Activated naive CD4-positive, alpha-beta T cell treated with Interleukin-2 at 50 U/mL for 16 hours (primary cell): ENCODE data around the gene ABHD1.
"Not testable (repeated sequence)": the region's sequence is repeated elsewhere in the genome, so short reads cannot be mapped to it uniquely, and the experiment has no call there.

Source experiments
- DNase-seq: peaks from one replicate; pipeline ENCODE4 v3.0.0-alpha.2; 2020

The ABHD1 gene

DNA sequence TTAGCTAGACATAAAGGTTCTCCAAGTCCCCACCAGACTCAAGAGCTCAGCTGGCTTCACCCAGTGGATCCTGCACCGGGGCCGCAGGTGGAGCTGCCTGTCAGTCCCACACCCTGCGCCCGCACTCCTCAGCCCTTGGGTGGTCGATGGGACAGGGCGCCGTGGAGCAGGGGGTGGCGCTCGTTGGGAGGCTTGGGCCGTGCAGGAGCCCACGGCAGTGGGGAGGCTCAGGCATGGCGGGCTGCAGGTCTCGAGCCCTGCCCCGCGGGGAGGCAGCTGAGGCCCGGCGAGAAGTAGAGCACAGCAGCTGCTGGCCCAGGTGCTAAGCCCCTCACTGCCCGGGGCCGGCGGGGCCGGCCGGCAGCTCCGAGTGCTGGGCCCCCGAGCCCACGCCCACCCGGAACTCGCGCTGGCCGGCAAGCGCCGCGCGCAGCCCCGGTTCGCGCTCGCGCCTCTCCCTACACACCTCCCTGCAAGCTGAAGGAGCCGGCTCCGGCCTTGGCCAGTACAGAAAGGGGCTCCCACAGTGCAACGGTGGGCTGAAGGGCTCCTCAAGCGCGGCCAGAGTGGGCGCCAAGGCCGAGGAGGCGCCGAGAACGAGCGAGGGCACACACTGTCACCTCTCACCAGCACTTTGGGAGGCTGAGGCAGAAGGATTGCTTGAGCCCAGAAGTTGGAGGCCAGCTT is 12.1 kb upstream of the ABHD1 start:
- DNase-seq: not testable (repeated sequence)

DNA sequence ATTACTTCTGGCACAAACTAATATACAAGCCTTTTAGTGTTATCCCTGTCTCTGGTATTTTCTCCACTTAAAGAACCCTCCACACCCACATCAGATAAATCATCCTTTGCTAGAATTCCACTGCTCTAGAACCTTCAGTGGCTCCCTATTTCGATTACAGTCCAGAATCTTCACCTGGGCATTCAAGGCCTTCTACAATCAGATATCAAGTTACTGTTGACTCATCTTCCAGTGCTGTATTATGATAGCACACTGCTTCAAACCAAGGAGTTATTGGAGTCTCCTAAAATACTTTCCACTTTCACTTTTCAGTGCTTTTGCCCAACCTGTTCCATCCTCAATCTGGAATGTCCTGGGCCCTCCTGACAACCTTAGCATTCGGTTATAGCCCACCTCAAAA is 8.1 kb upstream of the ABHD1 start:
- DNase-seq: no peak

DNA sequence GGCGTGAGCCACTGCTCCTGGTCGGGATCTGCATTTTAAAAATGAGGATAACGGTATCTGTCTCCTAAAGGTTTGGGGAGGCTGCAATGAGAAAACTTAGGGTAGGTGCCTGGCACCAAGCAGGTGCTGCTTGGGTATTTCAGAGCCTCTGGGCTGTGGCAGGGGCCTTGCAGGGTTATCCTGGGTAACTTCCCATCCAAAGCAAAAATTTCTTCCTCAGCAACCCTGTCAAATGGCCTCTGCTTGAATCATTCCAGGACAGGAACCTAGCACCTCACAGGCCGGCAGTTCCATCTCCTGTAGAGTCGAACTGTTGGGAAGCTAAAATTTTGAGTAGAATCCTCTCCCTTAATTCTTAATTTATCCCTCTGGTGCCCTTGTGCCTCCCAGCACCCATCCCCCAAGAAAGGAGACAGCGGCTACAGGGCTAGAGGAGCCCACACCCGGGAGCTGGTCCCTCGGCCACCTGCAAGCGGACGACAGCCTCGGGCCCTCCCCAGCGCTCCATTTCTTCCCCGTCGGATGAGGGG is 5.6 kb upstream of the ABHD1 start:
- DNase-seq: no peak

DNA sequence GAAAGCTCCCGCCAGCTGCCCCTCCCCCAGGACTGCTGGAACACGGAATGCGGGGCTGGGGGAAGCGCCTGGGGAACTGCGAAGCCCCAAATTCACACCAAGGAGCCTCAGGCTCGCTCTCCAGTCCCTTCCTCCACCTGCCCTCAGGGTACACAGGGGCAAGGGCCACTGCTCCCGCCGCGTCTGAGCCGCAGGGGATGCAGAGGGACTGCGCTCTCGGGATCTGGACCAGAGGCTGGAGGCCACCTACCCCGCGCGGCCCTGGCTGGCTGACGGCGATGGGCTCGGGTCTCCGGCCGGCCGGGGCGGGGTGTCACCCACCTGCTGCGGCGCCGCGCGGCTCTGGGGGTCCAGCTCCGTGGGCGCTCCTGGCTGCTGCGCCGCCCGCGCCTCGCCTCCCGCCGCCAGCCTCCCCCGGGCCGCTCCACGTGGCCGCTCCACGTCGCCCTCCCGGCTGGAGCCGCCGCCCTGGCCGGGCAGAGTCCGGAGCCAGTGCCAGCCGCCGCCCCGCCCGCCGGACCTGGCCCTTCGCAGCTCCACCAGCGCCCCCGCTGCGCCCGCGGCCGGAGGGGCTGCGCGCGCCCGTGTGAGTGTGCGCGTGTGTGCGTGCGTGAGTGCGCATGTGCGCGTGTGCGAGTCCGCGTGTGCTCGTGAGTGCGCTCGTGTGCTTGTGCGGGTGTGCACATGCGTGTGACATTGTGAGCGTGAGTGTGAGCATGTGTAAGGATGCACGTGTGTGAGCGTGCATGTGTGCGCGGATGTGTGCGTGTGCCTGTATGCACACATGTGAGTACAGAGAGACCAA is 4.9 kb upstream of the ABHD1 start, which contains the start of gene CGREF1:
TSS of gene CGREF1 (minus strand) at position 604 of the 805 bp plus-strand sequence. CDS start 14,762 bp downstream, outside the sequence.
- no peak for DNase-seq

DNA sequence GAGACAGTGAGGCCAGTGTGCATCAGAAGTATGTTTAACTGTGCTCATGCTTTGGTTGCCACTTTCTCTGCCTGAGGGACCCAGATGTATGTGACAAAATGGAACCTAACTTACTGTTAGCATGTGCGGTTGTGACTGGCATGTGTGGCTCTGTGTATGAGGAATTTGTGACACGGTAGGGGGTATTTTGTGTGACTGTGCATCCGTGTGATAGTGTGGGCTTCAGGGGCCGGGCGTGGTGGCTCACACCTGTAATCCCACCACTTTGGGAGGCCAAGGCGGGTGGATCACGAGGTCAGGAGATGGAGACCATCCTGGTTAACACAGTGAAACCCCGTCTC is 4.3 kb upstream of the ABHD1 start:
- not testable (repeated sequence) for DNase-seq

DNA sequence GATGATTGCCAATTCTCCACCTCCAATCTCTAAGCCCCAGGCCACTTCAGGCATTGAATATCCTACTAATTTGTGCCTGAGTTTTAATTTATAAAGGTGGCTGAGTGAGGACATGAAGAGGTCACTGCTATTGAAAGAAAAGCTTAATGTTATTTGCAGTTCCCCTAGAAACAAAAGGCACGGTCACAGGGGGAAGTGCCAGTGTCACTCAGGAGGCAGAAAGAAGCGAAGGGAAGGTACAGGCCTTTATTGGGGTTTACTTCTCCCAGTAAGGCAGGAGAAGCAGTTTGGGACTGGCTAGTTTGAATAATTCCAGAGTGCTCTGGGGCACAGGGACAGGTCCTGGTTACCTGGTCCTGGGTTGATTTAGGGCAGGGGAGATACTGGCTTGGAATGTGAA is 1.7 kb upstream of the ABHD1 start:
- no peak for DNase-seq

DNA sequence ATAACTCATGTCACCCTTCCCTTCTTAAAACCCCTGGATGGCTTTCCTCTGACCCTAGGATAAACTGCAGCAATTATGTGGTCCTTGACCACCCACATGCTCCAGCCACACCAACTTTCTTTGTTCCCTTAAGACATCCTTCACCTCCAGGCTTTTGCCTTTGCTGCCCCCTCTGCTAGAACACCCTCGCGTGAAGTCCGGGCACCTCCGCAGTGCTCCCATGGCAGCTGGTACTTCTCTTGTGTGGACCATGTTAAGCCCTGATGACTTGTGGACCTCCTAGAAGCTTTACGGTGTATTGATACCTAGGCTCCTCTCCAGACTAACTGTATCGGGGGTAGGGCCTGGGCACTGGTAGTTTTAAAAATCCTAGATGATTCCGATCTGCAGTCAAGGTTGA is 824 bp upstream of the ABHD1 start:
- DNase-seq: no peak

DNA sequence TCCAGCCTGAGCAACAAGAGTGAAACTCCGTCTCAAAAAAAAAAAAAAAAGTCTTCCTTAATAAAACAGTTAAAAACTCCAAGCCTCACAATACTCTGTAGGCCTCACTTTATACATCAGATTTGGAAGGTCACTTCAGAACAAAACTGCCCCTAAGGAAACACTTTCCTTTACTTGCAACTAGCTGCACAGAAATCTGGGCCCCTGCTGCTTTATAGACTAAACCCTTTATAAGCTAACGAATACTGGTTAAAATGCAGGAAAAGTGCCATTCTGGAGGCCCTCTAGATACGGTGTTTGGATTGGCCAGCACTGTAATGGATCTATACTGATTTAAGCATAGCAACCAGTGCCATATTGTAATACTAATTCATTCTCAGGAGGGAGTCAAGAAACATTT is 1.5 kb downstream of the ABHD1 start:
- DNase-seq: no peak

DNA sequence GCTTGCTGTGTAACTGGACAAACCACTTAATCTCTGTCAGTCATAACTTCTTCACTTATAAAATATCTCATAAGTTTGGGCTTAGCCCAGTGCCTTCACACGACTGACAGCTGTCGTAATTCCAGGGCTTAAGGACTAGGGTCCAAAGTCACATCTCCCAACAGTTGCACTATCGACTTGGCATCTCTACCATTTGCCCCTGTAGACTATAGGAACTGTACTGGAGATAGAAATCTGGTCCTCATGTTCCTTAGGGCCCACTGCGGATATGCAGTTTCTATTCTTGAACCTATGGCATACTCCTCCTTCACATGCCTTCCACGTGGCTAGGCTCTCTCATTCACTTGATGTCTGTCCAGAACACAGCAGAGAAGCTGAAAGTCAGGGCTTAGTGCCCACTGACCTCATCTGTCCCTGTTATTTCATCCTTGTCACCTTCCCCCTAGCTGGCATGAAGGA is 2.7 kb downstream of the ABHD1 start:
- DNase-seq: no peak

DNA sequence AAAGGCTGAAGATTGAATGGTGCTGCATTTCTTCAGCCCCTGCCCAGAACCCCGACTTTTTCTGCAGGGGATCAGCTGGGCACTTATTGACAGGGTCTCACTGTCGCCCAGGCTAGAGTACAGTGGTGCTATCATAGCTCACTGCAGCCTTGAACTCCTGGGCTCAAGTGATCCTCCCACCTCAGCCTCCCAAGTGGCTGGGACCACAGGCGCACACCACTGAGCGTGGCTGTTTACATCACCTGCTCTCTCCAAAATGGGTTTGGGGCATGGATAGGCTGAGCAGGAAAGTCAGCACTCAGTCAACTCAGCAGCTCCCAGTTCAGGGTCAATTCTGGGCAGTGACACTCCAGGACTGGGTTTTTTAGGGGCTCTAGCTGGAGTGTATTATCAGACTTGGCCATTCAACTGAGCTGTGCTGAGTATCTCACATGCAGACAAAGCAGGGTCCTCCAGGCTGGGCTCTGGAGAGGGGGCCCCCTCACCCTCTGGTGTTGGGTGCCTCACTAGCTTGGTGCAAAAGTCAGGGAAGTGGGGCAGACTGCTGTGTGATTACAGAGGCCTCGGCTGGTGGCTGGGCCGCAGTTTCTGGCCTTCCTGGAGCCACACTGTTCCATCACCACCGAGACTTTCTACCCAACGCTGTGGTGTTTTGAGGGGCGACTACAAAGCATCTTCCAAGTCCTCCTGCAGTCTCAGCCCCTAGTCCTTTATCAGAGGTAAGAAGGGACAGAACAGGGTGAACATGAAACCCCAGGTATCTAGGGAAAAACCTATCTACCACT is 4.5 kb downstream of the ABHD1 start:
- DNase-seq: no peak

DNA sequence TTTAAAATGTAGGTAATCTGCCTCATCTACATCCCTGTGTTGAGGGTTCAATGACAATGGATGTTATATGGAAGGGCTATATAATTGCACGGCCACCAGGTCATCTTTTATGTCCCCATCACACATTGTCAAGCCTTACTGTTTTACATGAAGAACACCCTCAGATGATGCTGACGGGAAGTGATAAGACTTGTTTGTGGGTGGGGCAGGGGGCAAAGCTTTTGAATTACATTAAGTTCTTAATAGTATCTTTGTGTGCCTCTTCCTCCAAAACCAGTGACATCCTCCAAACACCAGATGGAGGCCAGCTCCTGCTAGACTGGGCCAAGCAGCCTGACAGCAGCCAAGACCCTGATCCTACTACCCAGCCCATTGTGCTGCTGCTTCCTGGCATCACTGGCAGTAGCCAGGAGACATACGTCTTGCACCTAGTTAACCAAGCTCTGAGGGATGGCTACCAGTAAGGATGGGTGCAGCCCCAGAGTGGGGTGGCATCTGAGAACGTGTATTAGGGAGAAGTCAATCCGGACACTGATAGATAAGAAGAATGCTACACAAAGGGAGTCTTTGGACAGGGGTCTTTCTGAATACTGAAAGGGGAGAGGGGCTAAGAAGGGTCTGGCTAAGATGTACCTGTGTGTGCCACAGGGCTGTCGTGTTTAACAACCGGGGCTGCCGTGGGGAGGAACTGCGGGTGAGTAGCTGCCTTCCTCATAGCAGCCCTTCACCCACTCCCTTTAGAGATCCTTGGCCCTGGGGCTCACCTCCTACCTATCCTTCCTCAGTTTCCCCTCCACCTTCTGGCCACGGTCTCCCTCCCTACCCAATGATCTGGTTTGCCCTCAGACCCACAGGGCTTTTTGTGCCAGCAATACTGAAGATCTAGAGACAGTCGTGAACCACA is 5.3 kb downstream of the ABHD1 start:
- DNase-seq: no peak

DNA sequence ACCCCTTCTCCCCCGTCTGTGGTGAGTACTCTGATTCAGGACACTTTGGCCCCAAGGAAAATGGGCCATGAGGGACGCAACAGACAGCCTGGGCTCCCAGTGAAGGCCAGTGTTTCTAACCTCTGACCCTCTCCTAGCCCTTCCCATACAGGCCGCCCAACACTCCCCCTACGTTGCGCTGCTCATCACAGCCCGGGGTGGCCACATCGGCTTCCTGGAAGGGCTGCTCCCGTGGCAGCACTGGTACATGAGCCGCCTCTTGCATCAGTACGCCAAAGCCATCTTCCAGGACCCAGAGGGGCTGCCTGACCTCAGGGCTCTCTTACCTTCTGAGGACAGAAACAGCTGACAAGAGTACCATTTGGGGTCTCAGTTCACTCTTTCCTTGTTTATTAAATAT is 6.8 kb downstream of the ABHD1 start:
- DNase-seq: no peak

DNA sequence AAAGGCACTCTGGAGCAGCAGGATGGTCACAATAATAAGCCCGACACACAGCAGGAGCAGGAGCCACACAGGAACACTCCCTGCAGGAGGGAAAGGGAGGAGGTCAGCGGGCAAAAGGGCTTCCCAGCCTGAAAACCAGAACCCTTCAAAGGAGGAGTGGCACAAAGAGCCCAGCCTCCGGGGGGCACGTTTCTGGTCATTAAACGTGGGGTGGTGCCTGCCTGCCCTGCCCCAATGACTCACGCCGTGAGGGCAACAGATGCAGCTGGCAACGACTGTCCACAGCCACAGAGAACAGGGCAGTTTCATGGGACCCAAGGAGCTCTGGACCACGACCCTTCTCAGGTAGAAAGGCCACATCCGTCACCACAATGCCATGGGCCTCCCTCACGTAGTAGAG is 7.8 kb downstream of the ABHD1 start:
- no peak for DNase-seq

DNA sequence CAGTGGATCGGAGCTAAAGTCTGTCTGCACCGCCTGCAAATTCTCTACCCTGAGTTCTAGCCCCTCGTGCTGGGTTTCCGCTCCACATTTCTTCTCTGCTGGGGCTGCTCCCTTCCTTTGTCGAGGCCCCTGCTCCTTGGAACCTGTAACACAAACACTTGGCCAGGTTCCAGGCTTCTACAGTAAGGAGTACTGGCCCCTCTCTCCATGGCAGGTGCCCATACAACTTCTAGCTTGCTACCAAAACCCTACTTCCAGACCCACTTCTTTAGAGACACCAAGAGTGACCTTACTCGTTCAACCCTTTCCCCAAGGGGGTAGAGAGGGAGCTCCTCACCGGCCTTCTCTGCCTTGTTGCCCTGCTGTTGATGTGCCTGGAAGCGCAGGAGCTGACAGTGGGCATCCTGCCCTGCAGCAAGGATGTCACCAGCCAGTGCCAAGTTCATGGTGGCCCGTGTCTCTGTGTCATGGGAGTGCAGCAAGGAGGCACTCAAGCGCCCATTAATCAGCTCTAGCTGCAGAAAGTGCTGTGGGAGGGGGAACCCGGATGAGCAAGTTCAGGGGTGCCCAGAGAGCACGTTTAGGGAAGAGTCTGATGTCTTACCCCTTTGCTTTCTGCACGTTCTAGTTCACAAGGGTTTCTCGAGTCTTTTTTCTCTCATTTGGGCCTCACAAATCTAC is 9.7 kb downstream of the ABHD1 start:
- peak; percentile 36 for DNase-seq

DNA sequence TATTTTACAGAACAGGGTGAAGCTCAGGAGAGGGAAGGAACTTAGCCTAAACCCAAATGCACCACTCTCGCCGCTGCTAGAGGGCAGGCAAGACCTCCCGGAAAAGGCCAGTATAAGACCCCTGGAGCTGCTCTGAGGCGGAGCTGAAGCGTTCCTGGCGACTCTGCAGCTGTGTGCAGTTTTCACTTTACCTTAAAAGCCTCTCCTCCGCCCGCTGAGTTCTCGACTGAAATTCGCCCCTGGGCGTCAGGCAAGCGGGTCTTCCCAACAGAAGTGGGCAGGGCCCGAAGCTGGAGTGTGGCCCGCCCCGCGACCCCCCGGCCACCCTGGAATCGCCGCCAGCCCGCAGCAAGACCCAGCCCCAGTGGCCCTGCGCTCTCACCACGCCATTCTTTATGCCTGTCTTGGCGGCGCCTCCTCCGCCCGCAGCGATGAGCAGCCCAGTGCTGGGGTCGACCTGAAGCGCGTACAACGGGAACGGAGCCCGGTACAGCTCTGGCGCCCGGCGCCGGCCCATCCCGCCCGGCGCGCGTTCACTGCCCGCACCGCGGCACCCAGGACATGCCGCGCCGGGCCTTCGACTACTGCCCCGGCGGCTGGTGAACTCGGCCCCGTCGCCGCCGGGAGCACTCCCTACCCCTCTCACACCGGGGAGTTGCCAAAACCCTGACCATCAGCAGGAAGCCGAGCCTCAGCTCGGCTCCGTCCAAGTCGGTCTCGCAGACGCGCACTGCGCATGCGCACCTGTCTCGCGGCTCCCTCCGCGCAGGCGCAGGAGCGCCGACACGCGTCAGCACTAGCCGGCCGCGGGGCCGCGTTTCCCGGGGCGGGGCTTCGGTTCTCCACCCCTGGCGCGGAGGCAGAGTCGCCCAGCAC is 10.5 kb downstream of the ABHD1 start, which contains the start of gene PREB:
TSS of gene PREB (minus strand) at position 732 of the 876 bp plus-strand sequence. CDS start at position 517, 215 bp downstream.
- DNase-seq: peak; percentile 99

DNA sequence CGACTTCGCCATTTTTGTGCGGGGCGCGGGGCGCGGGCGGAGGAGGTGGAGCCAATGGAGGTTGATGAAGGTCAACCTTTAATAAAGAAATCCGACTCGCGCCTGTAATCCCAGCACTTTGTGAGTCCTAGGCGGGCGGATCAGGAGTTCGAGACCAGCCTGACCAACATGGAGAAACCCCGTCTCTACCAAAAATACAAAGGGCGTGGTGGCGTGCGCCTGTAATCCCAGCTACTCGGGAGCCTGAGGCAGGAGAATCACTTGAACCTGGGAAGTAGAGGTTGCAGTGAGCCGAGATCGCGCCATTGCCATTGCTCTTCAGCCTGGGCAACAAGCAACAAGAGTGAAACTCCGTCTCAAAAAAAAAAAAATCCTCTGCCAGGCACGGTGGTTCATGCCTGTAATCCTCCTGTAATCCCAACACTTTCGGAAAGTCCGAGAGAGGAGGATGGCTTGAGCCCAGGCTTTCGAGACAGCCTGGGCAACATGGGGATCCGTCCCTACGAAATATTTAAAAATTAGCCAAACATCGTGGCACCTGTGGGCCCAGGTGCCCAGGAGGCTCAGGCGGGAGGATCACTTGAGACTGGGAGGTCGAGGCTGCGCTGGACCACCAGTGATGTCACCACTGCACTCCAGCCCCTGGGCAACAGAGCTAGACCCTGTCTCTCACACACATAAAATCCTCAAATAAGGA is 11.3 kb downstream of the ABHD1 start:
- DNase-seq: no peak

DNA sequence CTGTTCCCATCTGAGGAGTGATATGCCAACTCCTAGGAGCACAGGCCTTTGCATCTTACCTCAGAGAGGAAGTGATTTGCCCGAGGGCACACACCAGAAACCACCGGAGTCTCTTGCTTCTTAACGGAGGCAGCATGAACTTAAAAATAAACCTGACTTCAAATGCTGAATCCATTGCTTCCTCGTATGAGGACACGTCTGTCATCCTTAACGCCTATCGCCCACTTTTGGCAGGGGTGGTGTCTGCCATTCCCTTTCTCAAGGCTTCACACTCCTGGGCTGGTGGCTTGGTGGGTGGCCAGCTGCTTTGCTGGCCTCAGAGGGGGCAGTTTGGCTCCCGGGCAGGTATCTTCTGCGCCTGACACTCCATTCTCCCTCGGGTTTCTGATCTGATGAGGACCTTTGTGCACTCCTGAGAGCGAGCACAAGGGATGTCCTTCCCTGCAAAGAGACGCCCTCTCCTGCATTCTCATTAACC is 11.9 kb downstream of the ABHD1 start:
- DNase-seq: no peak

DNA sequence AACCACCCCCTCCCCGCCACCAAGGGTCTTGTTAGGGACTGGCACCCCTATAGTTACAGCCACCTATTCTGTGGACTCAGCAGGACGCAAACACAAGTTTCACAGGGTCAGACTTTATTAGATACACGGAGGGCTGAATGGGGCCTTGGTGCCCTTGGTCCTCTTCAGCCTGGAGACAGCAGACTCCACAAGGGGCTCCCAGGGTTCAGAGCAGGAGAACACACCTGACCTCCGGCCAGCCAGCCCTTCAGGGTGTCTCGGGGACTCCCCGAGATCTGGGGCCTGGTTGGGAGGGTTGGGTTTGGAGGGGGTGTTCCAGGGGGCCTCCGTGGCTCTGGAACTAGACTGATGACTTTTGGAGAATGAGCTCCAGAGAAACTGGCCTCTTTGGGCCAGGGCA is 13.1 kb downstream of the ABHD1 start:
- no peak for DNase-seq

DNA sequence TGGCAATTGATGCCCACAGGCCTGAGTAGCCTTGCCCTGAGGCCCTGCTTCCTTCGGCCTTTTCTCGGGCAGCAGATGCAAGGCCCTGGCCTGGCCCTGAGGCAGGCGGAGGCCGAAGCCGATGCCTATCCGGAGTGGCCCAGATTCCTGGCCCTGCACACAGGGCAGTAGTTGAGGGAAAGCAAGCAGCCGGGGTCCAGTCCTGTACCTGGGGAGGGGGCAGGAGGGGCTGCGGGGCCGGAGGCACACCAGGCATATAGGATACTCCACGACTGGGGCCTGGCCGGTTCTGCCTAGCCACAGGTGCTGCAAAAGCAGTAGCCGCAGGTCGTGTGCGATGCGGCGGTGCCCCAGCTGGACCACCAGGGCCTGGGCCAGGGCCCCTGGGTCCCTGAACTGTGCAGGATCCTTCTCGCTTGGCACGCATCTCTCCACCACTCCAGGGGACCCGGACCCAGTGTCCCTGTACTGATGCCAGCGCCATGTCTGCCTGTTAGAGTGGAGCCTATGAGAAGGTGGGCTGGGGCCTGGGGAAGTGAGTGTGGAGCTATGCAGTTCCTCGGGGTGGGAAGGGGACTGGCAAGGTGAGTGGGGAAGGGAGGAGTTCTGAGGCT is 13.8 kb downstream of the ABHD1 start:
- DNase-seq: no peak
